Upper lobe of left lung (tissue), 6 donors: ENCODE data around the gene CADPS. TPM values are rescaled to one million over a fixed set of nuclear protein-coding genes. Genes with fewer than 3 reads are reported as not detected.
A peak's percentile ranks its signal among the peaks of the same experiment; 100 is the strongest.

Experiments
- ATAC-seq, 2 donors: fragments of 200-7000 bp; cut with Tn5 transposase; one replicate each; pipeline ENCODE4 v1.9.1; 2022; ENCODE audit warnings: mild to moderate bottlenecking in 2 of 2, moderate library complexity in 2 of 2; ENCODE audit not compliant: low FRiP score in 2 of 2
- DNase-seq, 2 donors: peaks; one replicate each; pipeline ENCODE4 v3.0.0-alpha.2; 2019 to 2020
- H3K27ac ChIP-seq, 4 donors: fragments of 200-600 bp; sonication (generic); one replicate each; pipeline ENCODE4 v1.5.1; 2016 to 2019
- H3K27me3 ChIP-seq, 4 donors: fragments of 200-600 bp; sonication (generic); one replicate each; pipeline ENCODE4 v1.5.1; 2017 to 2019
- H3K36me3 ChIP-seq, 4 donors: fragments of 200-600 bp; sonication (generic); one replicate each; pipeline ENCODE4 v1.5.1; 2016 to 2019
- H3K4me1 ChIP-seq, 4 donors: fragments of 200-600 bp; sonication (generic); one replicate each; pipeline ENCODE4 v1.5.1; 2018 to 2019
- H3K4me3 ChIP-seq, 4 donors: fragments of 200-600 bp; sonication (generic); one replicate each; pipeline ENCODE4 v1.5.1; 2017 to 2019; ENCODE audit warnings: mild to moderate bottlenecking in 2 of 4, moderate library complexity in 1 of 4
- H3K9me3 ChIP-seq, 4 donors: fragments of 200-600 bp; sonication (generic); one replicate each; pipeline ENCODE4 v1.5.1; 2018 to 2019
- EP300 ChIP-seq, 4 donors: sonication (generic); formaldehyde crosslinking; IDR thresholded peaks; one replicate each; pipeline ENCODE4 v1.5.1; 2017; ENCODE audit warnings: antibody characterized with exemption in 4 of 4, control low read depth in 2 of 4
- POLR2A ChIP-seq, 4 donors: fragments of 450-650 bp; IDR thresholded peaks; one replicate each; pipeline ENCODE4 v1.5.1; 2016 to 2017; ENCODE audit warnings: antibody characterized with exemption in 4 of 4, mild to moderate bottlenecking in 2 of 4
- POLR2AphosphoS5 ChIP-seq, 2 donors: sonication (generic); formaldehyde crosslinking; IDR thresholded peaks; one replicate each; pipeline ENCODE4 v1.5.1; 2017; ENCODE audit warnings: antibody characterized with exemption in 2 of 2
- WGBS, 2 donors: methylation state at CpG; one replicate each; pipeline ENCODE4 v1.1.5; 2017 to 2018; 5-methylcytosine and 5-hydroxymethylcytosine counted together
- total RNA-seq, 6 donors: library from RNA; depleted of rRNA in 4 of 6; stranded (reverse); fragments of >200 nt in 4 of 6; gene quantifications; one replicate each; pipeline versions ENCODE4 v1.1.0 to v1.2.1, GENCODE V29; 2016 to 2021
- TF ChIP-seq, protein P1 (sequence below), 6 experiments: fragments of 450-650 bp in 4 of 6; fragments of 200-600 bp in 2 of 6; sonication (generic) in 2 of 6; IDR thresholded peaks; one replicate each; pipeline ENCODE4 v1.5.1; 2016 to 2019; ENCODE audit warnings: antibody characterized with exemption in 6 of 6
- donor health status: DM: no; HTN: no; CAD: no; lungs with moderate emphysema.
- donor health status: DM: no; HTN: yes; CAD: no; lungs with severe emphysema.

Gene CADPS
- total RNA-seq, 6 donors from 2014 or later = 0.29 to 1.5 (median 1.2) TPM; not detected in 3

DNA sequence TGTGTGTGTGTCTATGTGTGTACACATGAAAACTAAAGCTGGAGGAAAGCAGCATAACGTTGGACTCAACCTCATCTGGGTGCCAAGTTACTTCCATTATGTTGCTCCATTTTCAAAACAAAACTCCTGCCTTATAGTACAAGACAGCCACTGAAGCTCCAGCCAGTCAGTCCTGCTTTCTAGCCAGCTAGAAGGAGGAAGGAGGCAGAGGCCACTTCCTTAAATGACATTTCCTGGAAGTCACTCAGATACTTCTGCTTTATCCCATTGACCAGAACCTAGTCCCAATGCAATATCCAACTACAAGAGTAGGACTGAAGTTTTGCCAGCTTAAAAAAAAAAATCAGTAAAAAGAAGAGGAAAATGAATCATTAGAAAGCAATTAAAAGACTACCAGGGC is 31.7 kb downstream of the CADPS start:
- no peaks in the 10 kb centered on the region for H3K27me3 ChIP-seq
- H3K4me3 ChIP-seq = no peak overlapping the region
- no peaks in the 10 kb centered on the region for H3K36me3 ChIP-seq
- WGBS, 2 donors = 29 to 47% methylated on average over 1 of the region's 1 CpG
- ATAC-seq = peak in 1 of 2 donors; percentile 53
- no peak for DNase-seq
- no peak overlapping the region for H3K27ac ChIP-seq
- H3K9me3 ChIP-seq = no peaks in the 10 kb centered on the region
- TF ChIP-seq, protein P1, sequence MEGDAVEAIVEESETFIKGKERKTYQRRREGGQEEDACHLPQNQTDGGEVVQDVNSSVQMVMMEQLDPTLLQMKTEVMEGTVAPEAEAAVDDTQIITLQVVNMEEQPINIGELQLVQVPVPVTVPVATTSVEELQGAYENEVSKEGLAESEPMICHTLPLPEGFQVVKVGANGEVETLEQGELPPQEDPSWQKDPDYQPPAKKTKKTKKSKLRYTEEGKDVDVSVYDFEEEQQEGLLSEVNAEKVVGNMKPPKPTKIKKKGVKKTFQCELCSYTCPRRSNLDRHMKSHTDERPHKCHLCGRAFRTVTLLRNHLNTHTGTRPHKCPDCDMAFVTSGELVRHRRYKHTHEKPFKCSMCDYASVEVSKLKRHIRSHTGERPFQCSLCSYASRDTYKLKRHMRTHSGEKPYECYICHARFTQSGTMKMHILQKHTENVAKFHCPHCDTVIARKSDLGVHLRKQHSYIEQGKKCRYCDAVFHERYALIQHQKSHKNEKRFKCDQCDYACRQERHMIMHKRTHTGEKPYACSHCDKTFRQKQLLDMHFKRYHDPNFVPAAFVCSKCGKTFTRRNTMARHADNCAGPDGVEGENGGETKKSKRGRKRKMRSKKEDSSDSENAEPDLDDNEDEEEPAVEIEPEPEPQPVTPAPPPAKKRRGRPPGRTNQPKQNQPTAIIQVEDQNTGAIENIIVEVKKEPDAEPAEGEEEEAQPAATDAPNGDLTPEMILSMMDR (IDR thresholded peaks at IDR 0.05) = no peak
- TF ChIP-seq POLR2AphosphoS5 (IDR thresholded peaks at IDR 0.05) (no peak), EP300 (IDR thresholded peaks at IDR 0.05) (no peak), POLR2A (IDR thresholded peaks at IDR 0.05) (no peak)
- no peaks in the 10 kb centered on the region for H3K4me1 ChIP-seq

DNA sequence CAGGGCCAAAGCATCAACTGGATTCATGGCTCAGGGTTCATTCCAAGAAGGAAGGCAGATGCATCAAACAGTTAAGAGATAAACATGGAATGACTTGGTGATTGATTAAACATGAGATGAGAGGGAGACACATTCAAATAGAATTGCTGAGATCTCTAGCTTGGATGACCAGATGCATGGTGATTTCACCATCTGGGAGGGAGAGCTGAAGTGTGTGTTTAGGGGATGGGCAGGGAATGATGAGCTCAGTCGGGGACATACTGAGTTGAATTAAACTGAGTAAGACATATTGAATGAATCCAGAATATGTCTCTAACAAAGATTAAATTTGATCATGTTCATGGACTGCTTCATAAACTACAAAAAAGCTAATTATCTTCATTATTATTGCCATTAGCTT is 35.5 kb downstream of the CADPS start:
- Histone ChIP-seq H3K27ac (no peak overlapping the region), H3K9me3 (no peaks in the 10 kb centered on the region), H3K36me3 (no peaks in the 10 kb centered on the region), H3K4me1 (no peaks in the 10 kb centered on the region), H3K4me3 (no peak overlapping the region), H3K27me3 (no peaks in the 10 kb centered on the region)
- TF ChIP-seq EP300 (IDR thresholded peaks at IDR 0.05) (no peak), POLR2AphosphoS5 (IDR thresholded peaks at IDR 0.05) (no peak), POLR2A (IDR thresholded peaks at IDR 0.05) (no peak)
- TF ChIP-seq, protein P1 (IDR thresholded peaks at IDR 0.05) = no peak
- WGBS, 2 donors = 74 to 76% methylated on average over 1 of the region's 1 CpG
- ATAC-seq = no peak
- DNase-seq = no peak

DNA sequence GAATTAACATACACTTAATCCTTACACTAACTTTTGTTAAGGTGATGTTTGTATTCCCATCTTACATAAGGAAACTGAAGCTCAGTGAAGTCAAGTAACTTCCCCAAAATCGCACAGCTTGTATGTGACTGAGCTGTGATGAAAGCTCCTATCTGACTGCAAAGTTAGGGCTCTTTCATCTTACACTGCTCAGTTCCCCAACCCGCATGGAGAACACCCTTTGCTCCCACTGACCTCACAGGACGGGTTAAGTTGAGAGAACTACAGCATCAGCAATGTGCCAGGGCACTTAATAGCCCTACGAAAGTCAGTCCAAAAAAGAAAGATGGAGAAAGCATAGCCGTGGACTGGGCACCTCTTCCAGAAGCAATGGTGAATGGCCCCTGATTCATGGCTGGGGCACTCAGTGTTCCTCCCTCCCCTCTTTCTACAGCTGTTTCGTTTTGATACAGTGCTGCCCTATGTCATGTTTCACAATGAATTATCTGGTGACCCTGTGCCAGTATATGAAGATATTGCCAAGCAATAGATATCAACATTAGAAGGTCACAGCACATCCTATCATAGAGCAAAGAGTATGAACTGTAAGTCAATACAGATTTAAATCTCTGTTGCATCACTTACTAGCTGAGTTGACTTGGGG is 38.0 kb downstream of the CADPS start:
- 73 to 75% methylated on average over 6 of the region's 6 CpGs for WGBS, 2 donors
- peak in 1 of 2 donors; percentile 59 for ATAC-seq

DNA sequence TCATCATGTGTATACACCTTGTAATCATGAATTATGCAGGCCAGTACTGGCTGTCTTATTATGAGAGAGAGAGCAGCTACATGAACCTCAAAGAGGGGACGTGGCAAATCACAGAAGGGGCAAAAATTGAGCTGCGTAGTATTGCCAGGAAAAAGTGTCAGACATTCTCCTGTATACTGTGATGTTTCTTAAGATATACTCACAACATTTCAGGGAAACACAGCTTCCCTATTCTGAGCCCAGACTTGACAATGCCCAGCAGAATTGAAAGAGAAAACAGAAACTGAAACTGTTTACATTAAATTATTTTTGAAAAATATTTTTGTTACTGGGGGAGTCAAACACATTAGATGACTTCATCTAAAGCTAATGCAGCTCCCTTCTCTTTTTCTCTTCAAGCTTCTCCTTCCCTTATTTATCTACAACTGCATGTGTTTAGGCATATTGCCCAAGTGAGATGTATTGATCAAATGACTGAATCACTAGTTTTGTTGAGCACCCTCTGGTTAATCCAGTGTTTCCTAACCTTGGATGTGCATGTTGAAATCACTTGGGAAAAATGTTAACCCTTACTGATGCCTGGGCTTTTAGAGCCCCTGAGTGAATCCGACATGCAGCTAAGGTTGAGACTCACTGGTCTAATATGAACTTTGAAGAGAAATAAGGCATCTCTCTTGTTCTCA is 39.5 kb downstream of the CADPS start:
- DNase-seq (no peak), ATAC-seq (no peak)
- Histone ChIP-seq H3K36me3 (no peaks in the 10 kb centered on the region), H3K4me3 (no peak overlapping the region), H3K9me3 (no peaks in the 10 kb centered on the region), H3K27ac (no peak overlapping the region), H3K27me3 (no peaks in the 10 kb centered on the region), H3K4me1 (no peaks in the 10 kb centered on the region)
- TF ChIP-seq, protein P1 (IDR thresholded peaks at IDR 0.05) = no peak
- no peak for TF ChIP-seq POLR2A (IDR thresholded peaks at IDR 0.05)
- no peak for TF ChIP-seq EP300 (IDR thresholded peaks at IDR 0.05)
- TF ChIP-seq POLR2AphosphoS5 (IDR thresholded peaks at IDR 0.05) = no peak
- WGBS, 2 donors = 51 to 55% methylated on average over 3 of the region's 3 CpGs

More for the DNA sequence above, 38.0 kb downstream of the CADPS start:
- DNase-seq = no peak
- H3K4me3 ChIP-seq = no peak overlapping the region
- TF ChIP-seq POLR2AphosphoS5 (IDR thresholded peaks at IDR 0.05) = no peak
- TF ChIP-seq, protein P1 (IDR thresholded peaks at IDR 0.05) = no peak
- no peak for TF ChIP-seq EP300 (IDR thresholded peaks at IDR 0.05)
- TF ChIP-seq POLR2A (IDR thresholded peaks at IDR 0.05) = no peak
- H3K27ac ChIP-seq = no peak overlapping the region
- no peaks in the 10 kb centered on the region for H3K27me3 ChIP-seq
- H3K9me3 ChIP-seq = no peaks in the 10 kb centered on the region
- no peaks in the 10 kb centered on the region for H3K36me3 ChIP-seq
- H3K4me1 ChIP-seq = no peaks in the 10 kb centered on the region
